ENCODE results near the gene GEMIN7.
"Not testable (repeated sequence)": the region's sequence is repeated elsewhere in the genome, so short reads cannot be mapped to it uniquely, and the experiment has no call there.

GEMIN7 gene

GRCh38 chr19:45117671-45118070 lies 38.6 kb downstream of the GEMIN7 start:
- no peak for DNase-seq
- intact Hi-C loops (cut with DNase I) = no loop called here

- DNase-seq = no peak
- intact Hi-C loops (cut with DNase I) = no loop called here
Measured at GRCh38 chr19:45118106-45118505, 39.0 kb downstream of the GEMIN7 start.

- intact Hi-C loops (cut with DNase I) = not testable (repeated sequence)
Measured at GRCh38 chr19:45118591-45119355, 39.7 kb downstream of the GEMIN7 start.

GRCh38 chr19:45119582-45119981 lies 40.5 kb downstream of the GEMIN7 start:
- intact Hi-C loops (cut with DNase I) = no loop called here
- DNase-seq = no peak

More at GRCh38 chr19:45118591-45119355, 39.7 kb downstream of the GEMIN7 start:
- DNase-seq = not testable (repeated sequence)

GRCh38 chr19:45121827-45122345 lies 42.8 kb downstream of the GEMIN7 start:
- DNase-seq = no peak
- intact Hi-C loops (cut with DNase I) = no loop called here

- intact Hi-C loops (cut with DNase I) = no loop called here
- no peak for DNase-seq
Measured at GRCh38 chr19:45122832-45123231, 43.8 kb downstream of the GEMIN7 start.

- intact Hi-C loops (cut with DNase I) = no loop called here
- DNase-seq = no peak
Measured at GRCh38 chr19:45123440-45123850, 44.4 kb downstream of the GEMIN7 start.

GRCh38 chr19:45124021-45124420 lies 45.0 kb downstream of the GEMIN7 start:
- no peak for DNase-seq
- intact Hi-C loops (cut with DNase I) = no loop called here

- intact Hi-C loops (cut with DNase I) = no loop called here
- no peak for DNase-seq
Measured at GRCh38 chr19:45125360-45125759, 46.3 kb downstream of the GEMIN7 start.

- intact Hi-C loops (cut with DNase I) = no loop called here
Measured at GRCh38 chr19:45125975-45126493, 47.0 kb downstream of the GEMIN7 start.

GRCh38 chr19:45126654-45127053 lies 47.6 kb downstream of the GEMIN7 start:
- DNase-seq = no peak
- intact Hi-C loops (cut with DNase I) = no loop called here

More at GRCh38 chr19:45125975-45126493, 47.0 kb downstream of the GEMIN7 start:
- peak in 41 of 42 donors; percentile 29 to 87 (median 62) for DNase-seq

GRCh38 chr19:45128146-45128545 lies 49.1 kb downstream of the GEMIN7 start:
- intact Hi-C loops (cut with DNase I) = no loop called here
- no peak for DNase-seq

- intact Hi-C loops (cut with DNase I) = no loop called here
Measured at GRCh38 chr19:45128806-45129205, 49.7 kb downstream of the GEMIN7 start.

GRCh38 chr19:45130236-45130635 lies 51.2 kb downstream of the GEMIN7 start:
- intact Hi-C loops (cut with DNase I) = no loop called here
- DNase-seq = no peak

More at GRCh38 chr19:45128806-45129205, 49.7 kb downstream of the GEMIN7 start:
- DNase-seq = no peak

- peak; percentile 53 to 95 (median 82) for DNase-seq
Measured at GRCh38 chr19:45130888-45131615, 52.0 kb downstream of the GEMIN7 start.

GRCh38 chr19:45133661-45134060 lies 54.6 kb downstream of the GEMIN7 start:
- intact Hi-C loops (cut with DNase I) = no loop called here
- no peak for DNase-seq

More at GRCh38 chr19:45130888-45131615, 52.0 kb downstream of the GEMIN7 start:
- intact Hi-C loops (cut with DNase I) = no loop called here

- intact Hi-C loops (cut with DNase I) = no loop called here
- DNase-seq = no peak
Measured at GRCh38 chr19:45135176-45135885, 56.3 kb downstream of the GEMIN7 start.

GRCh38 chr19:45136507-45137178 lies 57.6 kb downstream of the GEMIN7 start:
- intact Hi-C loops (cut with DNase I) = no loop called here
- DNase-seq = no peak

Data from head of caudate nucleus (tissue), 42 donors.